ENCODE measurements around the gene TRPC5OS. TPM values are rescaled to one million over a fixed set of nuclear protein-coding genes. Genes with fewer than 3 reads are reported as not detected.
A peak's percentile ranks its signal among the peaks of the same experiment; 100 is the strongest.

TRPC5OS gene
- total RNA-seq, 1 experiment from 2014 or later = not detected

- Mint-ChIP-seq H3K4me3 (no peak overlapping the region), H3K9me3 (no peaks in the 10 kb centered on the region), H3K27ac (no peak overlapping the region), H3K27me3 (ENCODE audit: low read depth) (no peaks in the 10 kb centered on the region; the same call in 1 of the 2 replicates), H3K36me3 (no peaks in the 10 kb centered on the region), H3K4me1 (peaks cover 16% of the 10 kb centered on the region)
- ChIA-PET POLR2A (interaction anchor here (0.6 kb wide), 1 partner anchor 82 kb away, joined by 3 read pairs; no protein-coding TSS in a partner anchor), CTCF (no interaction called here)
- DNase-seq (ENCODE audit: low spot score) = no peak
- TF ChIP-seq JUN (CRISPR knock-in tag; IDR thresholded peaks at IDR 0.05) = no peak
- no peak for TF ChIP-seq EMX1 (CRISPR knock-in tag; IDR thresholded peaks at IDR 0.05)
- TF ChIP-seq FOXP1 (CRISPR knock-in tag; IDR thresholded peaks at IDR 0.05; ENCODE audit: borderline replicate concordance) = no peak
- TF ChIP-seq TEAD1 (CRISPR knock-in tag; IDR thresholded peaks at IDR 0.05) = no peak
- TF ChIP-seq MXD4 (CRISPR knock-in tag; IDR thresholded peaks at IDR 0.05; ENCODE audit: borderline replicate concordance) = no peak
- TF ChIP-seq ZNF138 (CRISPR knock-in tag; conservative IDR thresholded peaks at IDR 0.05) = no peak
- TF ChIP-seq, protein P1, sequence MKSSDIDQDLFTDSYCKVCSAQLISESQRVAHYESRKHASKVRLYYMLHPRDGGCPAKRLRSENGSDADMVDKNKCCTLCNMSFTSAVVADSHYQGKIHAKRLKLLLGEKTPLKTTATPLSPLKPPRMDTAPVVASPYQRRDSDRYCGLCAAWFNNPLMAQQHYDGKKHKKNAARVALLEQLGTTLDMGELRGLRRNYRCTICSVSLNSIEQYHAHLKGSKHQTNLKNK (CRISPR knock-in tag; IDR thresholded peaks at IDR 0.05) = no peak
- no peak for ATAC-seq
These were observed 8.7 kb upstream of the TRPC5OS start for GRCh38 chrX:111867236-111867635.

GRCh38 chrX:111868726-111869638 is 7.0 kb upstream of the TRPC5OS start:
- Mint-ChIP-seq H3K9me3 (no peaks in the 10 kb centered on the region), H3K36me3 (no peaks in the 10 kb centered on the region), H3K27me3 (ENCODE audit: low read depth) (no peaks in the 10 kb centered on the region; the same call in 1 of the 2 replicates), H3K4me1 (peaks cover 16% of the 10 kb centered on the region), H3K4me3 (no peak overlapping the region), H3K27ac (peak overlapping the region; percentile 57; the same call in 1 of the 2 replicates)
- ChIA-PET POLR2A (interaction anchor here (0.7 kb wide), 1 partner anchor 247 kb away, joined by 7 read pairs; no protein-coding TSS in a partner anchor), CTCF (interaction anchor here (0.6 to 2.8 kb wide), 12 partner anchors 45 to 295 kb away, joined by 3 to 28 read pairs (median 5); no protein-coding TSS in a partner anchor)
- DNase-seq (ENCODE audit: low spot score) (no peak), ATAC-seq (peak; percentile 23)
- TF ChIP-seq RELA (CRISPR knock-in tag; IDR thresholded peaks at IDR 0.05; ENCODE audit: borderline replicate concordance) (no peak), SOX15 (CRISPR knock-in tag; IDR thresholded peaks at IDR 0.05) (no peak), MYBL2 (CRISPR knock-in tag; IDR thresholded peaks at IDR 0.05) (no peak), JUN (CRISPR knock-in tag; IDR thresholded peaks at IDR 0.05) (no peak), SMAD4 (CRISPR knock-in tag; IDR thresholded peaks at IDR 0.05) (no peak), MAX (CRISPR knock-in tag; IDR thresholded peaks at IDR 0.05) (no peak), NR2C2 (CRISPR knock-in tag; IDR thresholded peaks at IDR 0.05) (no peak), ERG (CRISPR knock-in tag; IDR thresholded peaks at IDR 0.05) (no peak), SMAD3 (CRISPR knock-in tag; IDR thresholded peaks at IDR 0.05; ENCODE audit: borderline replicate concordance) (no peak), TEAD1 (CRISPR knock-in tag; IDR thresholded peaks at IDR 0.05) (no peak), ATF6 (CRISPR knock-in tag; IDR thresholded peaks at IDR 0.05) (no peak), ZNF232 (CRISPR knock-in tag; IDR thresholded peaks at IDR 0.05) (no peak), ATF1 (CRISPR knock-in tag; IDR thresholded peaks at IDR 0.05) (no peak)
- TF ChIP-seq, protein P2, sequence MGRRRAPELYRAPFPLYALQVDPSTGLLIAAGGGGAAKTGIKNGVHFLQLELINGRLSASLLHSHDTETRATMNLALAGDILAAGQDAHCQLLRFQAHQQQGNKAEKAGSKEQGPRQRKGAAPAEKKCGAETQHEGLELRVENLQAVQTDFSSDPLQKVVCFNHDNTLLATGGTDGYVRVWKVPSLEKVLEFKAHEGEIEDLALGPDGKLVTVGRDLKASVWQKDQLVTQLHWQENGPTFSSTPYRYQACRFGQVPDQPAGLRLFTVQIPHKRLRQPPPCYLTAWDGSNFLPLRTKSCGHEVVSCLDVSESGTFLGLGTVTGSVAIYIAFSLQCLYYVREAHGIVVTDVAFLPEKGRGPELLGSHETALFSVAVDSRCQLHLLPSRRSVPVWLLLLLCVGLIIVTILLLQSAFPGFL (CRISPR knock-in tag; IDR thresholded peaks at IDR 0.05; ENCODE audit: borderline replicate concordance) = no peak
- TF ChIP-seq, protein P3, sequence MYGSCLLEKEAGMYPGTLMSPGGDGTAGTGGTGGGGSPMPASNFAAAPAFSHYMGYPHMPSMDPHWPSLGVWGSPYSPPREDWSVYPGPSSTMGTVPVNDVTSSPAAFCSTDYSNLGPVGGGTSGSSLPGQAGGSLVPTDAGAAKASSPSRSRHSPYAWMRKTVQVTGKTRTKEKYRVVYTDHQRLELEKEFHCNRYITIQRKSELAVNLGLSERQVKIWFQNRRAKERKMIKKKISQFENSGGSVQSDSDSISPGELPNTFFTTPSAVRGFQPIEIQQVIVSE (CRISPR knock-in tag; IDR thresholded peaks at IDR 0.05; ENCODE audit: borderline replicate concordance) = no peak
- TF ChIP-seq, protein P4, sequence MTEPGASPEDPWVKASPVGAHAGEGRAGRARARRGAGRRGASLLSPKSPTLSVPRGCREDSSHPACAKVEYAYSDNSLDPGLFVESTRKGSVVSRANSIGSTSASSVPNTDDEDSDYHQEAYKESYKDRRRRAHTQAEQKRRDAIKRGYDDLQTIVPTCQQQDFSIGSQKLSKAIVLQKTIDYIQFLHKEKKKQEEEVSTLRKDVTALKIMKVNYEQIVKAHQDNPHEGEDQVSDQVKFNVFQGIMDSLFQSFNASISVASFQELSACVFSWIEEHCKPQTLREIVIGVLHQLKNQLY (CRISPR knock-in tag; IDR thresholded peaks at IDR 0.05) = no peak
